Activated CD8-positive, alpha-beta memory T cell treated with anti-CD3 and anti-CD28 coated beads, Interleukin-2, amount 10 ng/mL, durations not matched to agents 7 days and 5 days (primary cell): ENCODE results near the gene COIL. TPM values are rescaled to one million over a fixed set of nuclear protein-coding genes. Genes with fewer than 3 reads are reported as not detected.

ENCODE experiments used
- ATAC-seq: fragments of 150-1000 bp; cut with Tn5 transposase; one replicate; pipeline ENCODE4 v1.10.0; 2021; ENCODE audit warnings: moderate library complexity
- CTCF ChIA-PET: fragments of 350-600 bp; sonication (Branson Sonifier 250); formaldehyde crosslinking; loops from one replicate; lab custom pipeline; 2021; ENCODE audit warnings: antibody characterized with exemption; lab: Charles Lee
- DNase-seq: peaks from one replicate; pipeline ENCODE4 v3.0.0-alpha.2; 2020
- H3K27ac Mint-ChIP-seq: one replicate; pipeline ENCODE4 v1.8.0; 2021; ENCODE audit warnings: mild to moderate bottlenecking, mixed read lengths
- H3K27me3 Mint-ChIP-seq: one replicate; pipeline ENCODE4 v1.8.0; 2021; ENCODE audit warnings: mixed read lengths
- H3K36me3 Mint-ChIP-seq: one replicate; pipeline ENCODE4 v1.8.0; 2021; ENCODE audit warnings: mild to moderate bottlenecking, mixed read lengths
- H3K4me1 Mint-ChIP-seq: one replicate; pipeline ENCODE4 v1.8.0; 2021; ENCODE audit warnings: mixed read lengths
- H3K4me3 Mint-ChIP-seq: one replicate; pipeline ENCODE4 v1.8.0; 2021; ENCODE audit warnings: mild to moderate bottlenecking, moderate library complexity, mixed read lengths
- H3K9me3 Mint-ChIP-seq: one replicate; pipeline ENCODE4 v1.8.0; 2022; ENCODE audit warnings: low read depth, mixed read lengths
- total RNA-seq, 2 experiments: library from RNA; stranded (reverse); gene quantifications; one replicate each; pipeline ENCODE4 v1.2.3, GENCODE V29; 2021

COIL gene
- total RNA-seq, 2 experiments from 2014 or later: 16.6 to 21.3 TPM

DNA sequence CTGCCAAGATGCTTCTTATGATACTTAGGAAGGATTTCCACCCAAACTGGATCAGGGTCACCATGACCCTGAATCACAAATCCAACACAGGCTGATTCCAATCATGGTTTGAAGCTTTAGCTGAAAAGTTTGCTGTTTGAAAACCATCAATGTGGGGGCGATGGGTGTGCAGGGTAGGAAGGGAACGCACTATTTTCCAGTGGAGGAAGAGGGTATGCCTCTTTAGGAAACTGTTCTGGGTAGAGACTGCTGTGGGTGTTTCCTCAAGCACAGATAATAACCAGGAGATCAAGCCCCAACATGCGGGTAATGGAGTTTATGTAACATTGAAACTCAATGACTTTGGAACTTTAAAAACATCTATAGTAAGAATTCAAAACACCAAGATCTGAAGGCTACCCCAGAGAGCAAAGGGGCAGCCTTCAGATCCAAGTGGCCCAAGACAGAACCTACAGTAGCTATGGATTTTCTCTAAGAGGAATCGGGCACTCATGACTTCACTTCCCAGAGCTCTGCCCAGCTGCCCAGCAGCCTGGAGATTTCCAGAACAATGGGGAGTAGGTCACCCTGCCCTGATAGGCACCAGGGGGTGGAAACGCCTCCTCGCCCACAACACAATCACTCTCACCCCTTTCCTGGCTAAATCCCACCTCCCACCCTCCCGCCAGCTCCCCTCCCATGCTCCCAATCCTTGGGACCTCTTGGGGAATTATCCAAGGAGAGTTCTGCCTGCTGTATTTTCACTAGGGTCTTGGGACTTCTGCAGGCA, 69.8 kb downstream of the COIL start:
- DNase-seq: no peak

DNA sequence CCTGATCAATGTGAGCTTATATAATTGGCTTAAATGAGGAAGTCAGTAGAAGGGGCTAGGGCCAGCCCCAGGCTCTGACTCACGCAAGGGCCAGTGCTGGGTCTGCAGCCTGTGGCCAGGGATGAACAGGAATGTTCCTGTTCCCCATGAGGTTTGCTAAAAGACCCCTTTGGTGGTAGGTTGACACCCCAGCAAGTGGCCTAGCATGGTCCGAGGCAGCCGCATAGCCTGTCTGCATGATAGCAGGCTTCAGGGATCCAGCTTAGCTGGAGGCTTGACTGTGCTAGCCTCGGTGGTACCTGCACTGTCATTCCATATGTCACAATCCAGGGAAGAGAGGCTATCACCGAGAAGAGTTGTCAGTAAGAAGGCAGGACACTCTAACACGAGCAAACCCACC, 70.5 kb downstream of the COIL start:
- no peak for ATAC-seq
- Mint-ChIP-seq H3K4me3 (no peak overlapping the region), H3K36me3 (peaks cover 93% of the 10 kb centered on the region), H3K27me3 (no peaks in the 10 kb centered on the region), H3K9me3 (peaks cover 9% of the 10 kb centered on the region), H3K4me1 (peaks cover 7% of the 10 kb centered on the region), H3K27ac (no peak overlapping the region)
- DNase-seq: no peak
- CTCF ChIA-PET: interaction anchor here (1.6 kb wide), 1 partner anchor 11 kb away, joined by 4 read pairs; no protein-coding TSS in a partner anchor

More for the DNA sequence above, 69.8 kb downstream of the COIL start:
- peaks cover 9% of the 10 kb centered on the region for H3K9me3 Mint-ChIP-seq
- peaks cover 7% of the 10 kb centered on the region for H3K4me1 Mint-ChIP-seq
- ATAC-seq: no peak
- H3K4me3 Mint-ChIP-seq: no peak overlapping the region
- H3K27me3 Mint-ChIP-seq: no peaks in the 10 kb centered on the region
- peaks cover 97% of the 10 kb centered on the region for H3K36me3 Mint-ChIP-seq
- CTCF ChIA-PET: interaction anchor here (0.7 to 2.5 kb wide), 3 partner anchors 10 to 68 kb away, joined by 3 to 8 read pairs (median 4); no protein-coding TSS in a partner anchor
- peak overlapping the region; percentile 6 for H3K27ac Mint-ChIP-seq

Other genes starting within 250 kb of the COIL start
- gene C17orf67, start 127.1 kb downstream of the COIL start, total RNA-seq: 1 to 10 TPM; 4.2 to 5.7 TPM
- gene DGKE, start 126.9 kb downstream of the COIL start, total RNA-seq: 10 to 100 TPM; 30.6 to 36.4 TPM
- gene TRIM25, start 47.0 kb downstream of the COIL start, total RNA-seq: 100 to 1,000 TPM; 166 to 227 TPM
- 10 to 100 TPM; 21.0 to 47.6 TPM for gene SCPEP1, start 17.1 kb upstream of the COIL start, total RNA-seq
- 10 to 100 TPM; 28.0 to 38.3 TPM for gene AKAP1, start 124.2 kb upstream of the COIL start, total RNA-seq